OCI-LY7 (cell line): Measurements from ENCODE around the gene FAM20B. TPM values are rescaled to one million over a fixed set of nuclear protein-coding genes. Genes with fewer than 3 reads are reported as not detected.
A peak's percentile ranks its signal among the peaks of the same experiment; 100 is the strongest.

ENCODE experiments used
- BruUV-seq: library from RNA; stranded (reverse); fragments of 400-500 nt; replicated peaks from 2 replicates; lab custom pipeline; 2021; lab: Mats Ljungman, UMichigan
- CTCF ChIA-PET: fragments of 300-600 bp; sonication (Branson Sonifier 250); formaldehyde crosslinking; loops from one replicate; lab custom pipeline; 2022; ENCODE audit warnings: antibody characterized with exemption; ENCODE audit not compliant: unreplicated experiment; lab: Charles Lee
- POLR2A ChIA-PET: fragments of 300-600 bp; sonication (Branson Sonifier 250); formaldehyde crosslinking; loops from one replicate; lab custom pipeline; 2022; ENCODE audit warnings: antibody characterized with exemption; lab: Charles Lee
- DNase-seq: peaks from one replicate; pipeline ENCODE4 v3.0.0-alpha.2; 2015; ENCODE audit warnings: low spot score
- H2AFZ ChIP-seq: fragments of 200-600 bp; sonication (generic), shearing (Covaris generic); 2 replicates; pipeline ENCODE4 v1.6.1; 2014; ENCODE audit warnings: mild to moderate bottlenecking, antibody characterized with exemption, low read length, moderate library complexity
- H3K27ac ChIP-seq: fragments of 200-600 bp; sonication (generic); 2 replicates; pipeline ENCODE4 v1.5.1; 2014; ENCODE audit warnings: mixed run types, low read depth, mild to moderate bottlenecking, moderate library complexity, low read length, inconsistent platforms; ENCODE audit not compliant: poor library complexity, severe bottlenecking
- H3K36me3 ChIP-seq: fragments of 200-600 bp; sonication (generic); 2 replicates; pipeline ENCODE4 v1.6.1; 2014; ENCODE audit warnings: mild to moderate bottlenecking, antibody characterized with exemption, low read length, moderate library complexity, mixed read lengths; ENCODE audit not compliant: insufficient read depth
- H3K4me1 ChIP-seq: fragments of 200-600 bp; sonication (generic); 2 replicates; pipeline ENCODE4 v1.5.1; 2014; ENCODE audit warnings: mild to moderate bottlenecking, low read length; ENCODE audit not compliant: insufficient read depth, poor library complexity, severe bottlenecking
- H3K4me2 ChIP-seq: fragments of 200-600 bp; sonication (generic); 2 replicates; pipeline ENCODE4 v1.6.1; 2014; ENCODE audit warnings: mild to moderate bottlenecking, low read length
- H3K4me3 ChIP-seq: fragments of 200-600 bp; sonication (generic); 2 replicates; pipeline ENCODE4 v1.5.1; 2014; ENCODE audit warnings: mild to moderate bottlenecking, low read depth, low read length; ENCODE audit not compliant: poor library complexity, severe bottlenecking
- H3K79me2 ChIP-seq: fragments of 200-600 bp; sonication (generic); 2 replicates; pipeline ENCODE4 v1.6.1; 2016; ENCODE audit warnings: low read depth, mild to moderate bottlenecking, low read length, moderate library complexity, mixed read lengths; ENCODE audit not compliant: insufficient read depth
- H3K9me2 ChIP-seq: fragments of 200-600 bp; sonication (generic); 2 replicates; pipeline ENCODE4 v1.6.1; 2016; ENCODE audit warnings: mild to moderate bottlenecking, low read length, mixed read lengths; ENCODE audit not compliant: insufficient read depth
- H3K9me3 ChIP-seq: fragments of 200-600 bp; sonication (generic); 2 replicates; pipeline ENCODE4 v1.6.1; 2014; ENCODE audit warnings: mild to moderate bottlenecking, mixed run types, low read length, mixed read lengths
- H4K20me1 ChIP-seq: fragments of 200-600 bp; sonication (generic); 2 replicates; pipeline ENCODE4 v1.6.1; 2014; ENCODE audit warnings: mild to moderate bottlenecking, antibody characterized with exemption, low read length, moderate library complexity, mixed read lengths; ENCODE audit not compliant: insufficient read depth
- EZH2phosphoT487 ChIP-seq: fragments of 200-600 bp; sonication (generic); IDR thresholded peaks from 2 replicates; pipeline ENCODE4 v1.6.1; 2018; ENCODE audit warnings: low read depth, borderline replicate concordance, mild to moderate bottlenecking, mixed run types, antibody characterized with exemption, low read length, moderate library complexity, mixed read lengths
- intact Hi-C: fragments of 100-400 bp; cut with micrococcal nuclease; formaldehyde crosslinking; loops from one replicate; pipeline ENCODE4 v1.10.0; 2022; ENCODE audit not compliant: unreplicated experiment
- total RNA-seq, 2 experiments: library from RNA; depleted of rRNA in 1 of 2; stranded (reverse); fragments of >200 nt in 1 of 2; shearing (Covaris generic) in 1 of 2; gene quantifications; 2 replicates each; pipeline ENCODE4 v1.2.3, GENCODE V29; 2014 to 2022
- TF ChIP-seq, protein P1 (sequence below): fragments of 200-600 bp; sonication (generic); conservative IDR thresholded peaks from 2 replicates; pipeline ENCODE4 v1.5.1; 2014; ENCODE audit warnings: mild to moderate bottlenecking, antibody characterized with exemption, low read length, moderate library complexity, mixed read lengths

Gene FAM20B
- total RNA-seq, 2 experiments from 2014 or later, result 17.1 to 36.5 TPM

DNA sequence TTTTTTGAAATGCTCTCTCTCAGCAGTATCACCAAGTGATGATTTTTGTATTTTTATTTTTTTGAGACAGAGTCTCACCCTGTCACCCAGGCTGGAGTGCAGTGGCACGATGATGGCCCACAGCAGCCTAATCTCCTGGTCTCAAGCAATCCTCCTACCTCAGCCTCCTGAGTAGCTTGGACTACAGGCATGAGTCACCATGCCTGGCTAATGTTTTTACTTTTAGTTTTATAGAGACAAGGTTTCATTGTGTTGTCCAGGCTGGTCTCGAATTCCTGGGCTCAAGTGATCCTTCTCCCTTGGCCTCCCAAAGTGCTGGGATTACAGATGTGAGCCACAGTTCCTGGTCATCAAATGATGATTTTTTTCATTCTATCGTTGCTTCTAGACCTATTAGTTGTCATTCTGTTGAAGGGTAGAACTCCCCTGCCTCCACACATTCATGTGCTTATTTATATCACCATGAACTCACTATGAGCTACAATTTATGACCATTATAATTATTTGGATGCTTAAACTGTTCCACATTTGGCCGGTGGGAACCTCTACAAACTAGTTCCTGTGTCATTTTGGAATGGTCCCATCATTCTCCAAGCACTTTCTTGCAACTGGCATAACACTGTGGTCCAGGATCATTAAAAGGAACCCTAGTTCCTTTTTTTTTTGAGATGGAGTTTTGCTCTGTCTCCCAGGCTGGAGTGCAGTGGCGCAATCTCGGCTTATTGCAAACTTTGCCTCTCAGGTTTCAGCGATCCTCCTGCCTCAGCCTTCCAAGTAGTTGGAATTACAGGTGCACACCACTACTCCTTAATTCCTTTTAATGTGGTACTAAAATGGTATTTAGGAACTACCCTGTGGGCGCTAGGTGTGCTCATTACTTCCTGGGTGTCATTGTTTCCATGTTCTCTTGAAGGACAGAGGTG is 35.9 kb downstream of the FAM20B start:
- Histone ChIP-seq H3K36me3 (peaks cover 40% of the 10 kb centered on the region), H3K9me2 (no peaks in the 10 kb centered on the region), H3K4me1 (peaks cover 7% of the 10 kb centered on the region), H2AFZ (no peak overlapping the region), H3K9me3 (0 out of 2 replicates have a peak, but pooled peaks cover 2% of the 10 kb centered on the region), H3K79me2 (no peaks in the 10 kb centered on the region), H3K27ac (no peak overlapping the region), H4K20me1 (no peaks in the 10 kb centered on the region), H3K4me3 (no peak overlapping the region), H3K4me2 (no peak overlapping the region)
- ChIA-PET POLR2A (interaction anchor here (0.6 kb wide), 1 partner anchor 151 kb away, joined by 3 read pairs; no protein-coding TSS in a partner anchor), CTCF (no interaction called here)
- TF ChIP-seq, protein P1, sequence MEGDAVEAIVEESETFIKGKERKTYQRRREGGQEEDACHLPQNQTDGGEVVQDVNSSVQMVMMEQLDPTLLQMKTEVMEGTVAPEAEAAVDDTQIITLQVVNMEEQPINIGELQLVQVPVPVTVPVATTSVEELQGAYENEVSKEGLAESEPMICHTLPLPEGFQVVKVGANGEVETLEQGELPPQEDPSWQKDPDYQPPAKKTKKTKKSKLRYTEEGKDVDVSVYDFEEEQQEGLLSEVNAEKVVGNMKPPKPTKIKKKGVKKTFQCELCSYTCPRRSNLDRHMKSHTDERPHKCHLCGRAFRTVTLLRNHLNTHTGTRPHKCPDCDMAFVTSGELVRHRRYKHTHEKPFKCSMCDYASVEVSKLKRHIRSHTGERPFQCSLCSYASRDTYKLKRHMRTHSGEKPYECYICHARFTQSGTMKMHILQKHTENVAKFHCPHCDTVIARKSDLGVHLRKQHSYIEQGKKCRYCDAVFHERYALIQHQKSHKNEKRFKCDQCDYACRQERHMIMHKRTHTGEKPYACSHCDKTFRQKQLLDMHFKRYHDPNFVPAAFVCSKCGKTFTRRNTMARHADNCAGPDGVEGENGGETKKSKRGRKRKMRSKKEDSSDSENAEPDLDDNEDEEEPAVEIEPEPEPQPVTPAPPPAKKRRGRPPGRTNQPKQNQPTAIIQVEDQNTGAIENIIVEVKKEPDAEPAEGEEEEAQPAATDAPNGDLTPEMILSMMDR, result no peak
- TF ChIP-seq EZH2phosphoT487, result no peak
- intact Hi-C loops, result no loop called here
- DNase-seq, result no peak
- BruUV-seq, result no TSS peak

DNA sequence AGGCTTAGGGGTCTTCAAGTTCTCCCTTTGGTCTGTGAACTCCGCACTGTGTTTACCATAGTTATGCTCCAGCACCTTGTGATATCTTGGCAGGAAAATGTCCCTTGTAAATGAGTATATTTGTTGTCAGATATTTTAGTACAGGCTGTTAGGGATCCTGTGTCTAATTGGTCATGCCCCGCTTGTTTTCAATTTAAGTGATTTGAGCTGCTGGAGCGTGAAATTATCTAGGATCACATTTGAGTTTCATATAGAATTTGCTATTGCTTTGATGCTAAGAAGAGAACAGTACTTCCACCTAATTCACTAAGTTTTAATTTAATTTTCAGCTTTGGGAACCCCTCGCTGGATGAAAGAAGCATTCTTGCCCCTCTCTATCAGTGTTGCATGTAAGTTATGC is 40.8 kb downstream of the FAM20B start:
- ChIA-PET CTCF (no interaction called here), POLR2A (interaction anchor here (0.5 to 1.0 kb wide), 4 partner anchors 23 to 1717 kb away, joined by 3 to 8 read pairs (median 4); no protein-coding TSS in a partner anchor)
- Histone ChIP-seq H2AFZ (no peak overlapping the region), H3K79me2 (no peaks in the 10 kb centered on the region), H3K4me2 (peak overlapping the region; percentile 14; the same call in 1 of the 2 replicates), H4K20me1 (no peaks in the 10 kb centered on the region), H3K36me3 (peaks cover 49% of the 10 kb centered on the region), H3K9me2 (no peaks in the 10 kb centered on the region), H3K4me1 (peaks cover 18% of the 10 kb centered on the region), H3K9me3 (no peaks in the 10 kb centered on the region), H3K27ac (no peak overlapping the region), H3K4me3 (no peak overlapping the region)
- intact Hi-C loops, result loop anchor here (5.0 kb wide), 1 partner anchor 294 kb away; no protein-coding TSS in a partner anchor
- DNase-seq, result no peak
- TF ChIP-seq, protein P1, result no peak
- TF ChIP-seq EZH2phosphoT487, result no peak
- BruUV-seq, result no TSS peak
